ENCODE results near the gene EREG.
"Not testable (repeated sequence)": the region's sequence is repeated elsewhere in the genome, so short reads cannot be mapped to it uniquely, and the experiment has no call there.

Gene EREG

DNA sequence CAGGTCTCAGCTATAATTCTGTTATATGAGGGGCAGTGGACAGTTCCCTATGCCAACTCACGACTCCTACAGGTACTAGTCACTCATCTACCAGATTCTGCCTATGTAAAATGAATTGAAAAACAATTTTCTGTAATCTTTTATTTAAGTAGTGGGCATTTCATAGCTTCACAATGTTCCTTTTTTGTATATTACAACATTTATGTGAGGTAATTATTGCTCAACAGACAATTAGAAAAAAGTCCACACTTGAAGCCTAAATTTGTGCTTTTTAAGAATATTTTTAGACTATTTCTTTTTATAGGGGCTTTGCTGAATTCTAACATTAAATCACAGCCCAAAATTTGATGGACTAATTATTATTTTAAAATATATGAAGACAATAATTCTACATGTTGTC, 20.4 kb downstream of the EREG start:
- DNase-seq (ENCODE audit: low read depth, low spot score) = no peak
- H3K27ac ChIP-seq = peak overlapping the region; percentile 95

DNA sequence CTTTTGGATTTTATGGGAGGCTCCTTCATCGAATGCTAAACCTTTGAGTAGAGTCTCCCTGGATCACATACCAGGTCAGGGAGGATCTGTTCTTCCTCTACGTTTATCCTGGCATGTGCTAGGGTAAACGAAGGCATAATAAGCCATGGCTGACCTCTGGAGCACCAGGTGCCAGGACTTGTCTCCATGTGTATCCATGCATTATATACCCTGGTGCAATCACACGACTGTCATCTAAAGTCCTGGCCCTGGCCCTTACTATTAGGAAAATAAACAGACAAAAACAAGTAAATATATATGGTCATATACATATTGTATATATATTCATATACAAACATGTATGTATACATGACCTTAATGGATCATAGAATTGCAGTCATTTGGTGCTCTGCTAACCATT, 21.2 kb downstream of the EREG start:
- H3K27ac ChIP-seq = peak overlapping the region; percentile 95
- DNase-seq (ENCODE audit: low read depth, low spot score) = no peak

- no peak for DNase-seq (ENCODE audit: low read depth, low spot score)
- H3K27ac ChIP-seq = peak overlapping the region; percentile 95
Observed at GRCh38 chr4:74387790-74388189, 22.8 kb downstream of the EREG start.

DNA sequence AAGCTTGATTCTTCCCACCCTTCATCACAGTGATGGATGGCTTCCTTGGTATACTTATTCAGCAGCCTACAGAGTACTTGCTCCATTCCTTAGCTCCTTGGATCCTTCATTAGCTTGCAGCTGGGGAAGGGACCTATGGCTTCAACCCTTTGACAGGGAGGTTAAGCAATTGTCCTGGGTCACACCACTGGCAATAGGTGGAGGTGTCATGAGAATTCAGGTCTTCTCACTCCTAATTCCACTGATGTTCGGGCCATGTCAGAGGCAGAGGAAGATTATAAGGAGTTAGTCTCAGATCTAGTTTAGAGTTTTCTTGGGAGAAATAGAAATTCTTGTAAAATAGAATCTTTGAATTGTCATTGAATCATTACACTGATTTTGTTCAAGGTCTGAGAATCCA, 24.5 kb downstream of the EREG start:
- peak overlapping the region; percentile 76 for H3K27ac ChIP-seq
- DNase-seq (ENCODE audit: low read depth, low spot score) = no peak

DNA sequence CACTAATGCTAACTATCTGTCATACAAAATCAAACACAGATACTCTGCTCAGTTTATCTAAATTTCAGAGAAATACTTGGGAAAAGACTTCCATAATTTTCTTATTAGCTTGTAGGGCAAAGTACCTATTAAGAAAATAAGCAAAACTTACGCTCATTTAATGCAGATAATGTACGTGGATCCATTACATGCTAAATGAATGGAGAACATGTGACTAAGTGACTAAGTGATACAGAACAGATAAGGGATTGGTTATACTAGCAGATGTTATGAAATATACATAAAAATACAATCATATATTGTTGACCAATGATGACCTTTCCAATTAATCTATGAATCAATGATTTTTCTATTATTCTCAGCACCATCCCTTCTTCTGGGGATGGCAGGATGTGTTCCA, 25.7 kb downstream of the EREG start:
- no peak for DNase-seq (ENCODE audit: low read depth, low spot score)
- H3K27ac ChIP-seq = peak overlapping the region; percentile 76

GRCh38 chr4:74391346-74391745, 26.4 kb downstream of the EREG start:
- DNase-seq (ENCODE audit: low read depth, low spot score) = no peak
- H3K27ac ChIP-seq = peak overlapping the region; percentile 76

DNA sequence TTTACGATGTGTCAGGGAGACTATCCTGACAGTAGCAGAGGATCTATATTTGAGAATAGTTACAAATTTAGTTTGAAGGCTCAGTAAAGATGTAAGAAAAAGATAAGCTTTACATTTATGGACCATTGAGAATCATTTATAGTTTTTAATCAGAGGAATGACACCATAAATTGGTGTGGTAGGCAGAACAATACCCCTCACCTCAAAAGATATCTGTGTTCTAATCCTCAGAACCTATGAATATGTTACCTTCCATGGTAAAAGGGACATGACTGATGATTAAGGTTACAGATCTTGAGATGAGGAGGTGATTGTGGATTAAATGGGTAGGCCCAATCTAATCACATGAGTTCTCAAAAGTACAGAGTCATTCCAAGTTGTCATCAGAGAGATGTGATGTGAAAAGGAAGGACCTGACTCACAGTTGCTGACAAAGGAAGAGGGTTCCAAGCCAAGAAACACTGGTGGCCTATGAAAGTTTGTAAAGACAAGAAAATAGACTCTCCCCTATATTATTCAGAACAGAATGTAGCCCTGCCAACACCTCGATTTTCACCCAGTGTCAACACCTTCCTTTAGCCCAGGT, 27.0 kb downstream of the EREG start:
- no peak for DNase-seq (ENCODE audit: low read depth, low spot score)
- peak overlapping the region; percentile 76 for H3K27ac ChIP-seq

GRCh38 chr4:74394476-74395136, 29.7 kb downstream of the EREG start:
- no peak for DNase-seq (ENCODE audit: low read depth, low spot score)
- peak overlapping the region; percentile 54 for H3K27ac ChIP-seq

DNA sequence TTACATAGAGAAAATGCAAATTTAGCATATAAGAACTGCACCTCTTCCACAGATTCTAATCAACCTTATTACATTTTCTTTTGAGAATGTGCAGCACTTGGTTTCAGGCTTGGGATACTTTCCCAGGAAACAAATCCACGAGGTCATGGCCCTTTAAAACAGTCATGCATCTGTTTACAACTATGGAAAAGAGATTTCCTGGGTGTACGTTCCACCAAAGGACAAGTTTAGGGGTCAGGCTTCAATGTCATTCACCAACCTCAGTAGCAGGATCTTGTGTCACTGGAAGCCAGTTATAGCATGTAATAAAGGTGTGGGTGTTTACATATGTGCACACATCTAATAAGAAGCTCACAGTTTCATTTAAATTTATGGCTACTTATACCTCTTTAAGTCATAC, 30.7 kb downstream of the EREG start:
- DNase-seq (ENCODE audit: low read depth, low spot score) = no peak
- peak overlapping the region; percentile 54 for H3K27ac ChIP-seq

DNA sequence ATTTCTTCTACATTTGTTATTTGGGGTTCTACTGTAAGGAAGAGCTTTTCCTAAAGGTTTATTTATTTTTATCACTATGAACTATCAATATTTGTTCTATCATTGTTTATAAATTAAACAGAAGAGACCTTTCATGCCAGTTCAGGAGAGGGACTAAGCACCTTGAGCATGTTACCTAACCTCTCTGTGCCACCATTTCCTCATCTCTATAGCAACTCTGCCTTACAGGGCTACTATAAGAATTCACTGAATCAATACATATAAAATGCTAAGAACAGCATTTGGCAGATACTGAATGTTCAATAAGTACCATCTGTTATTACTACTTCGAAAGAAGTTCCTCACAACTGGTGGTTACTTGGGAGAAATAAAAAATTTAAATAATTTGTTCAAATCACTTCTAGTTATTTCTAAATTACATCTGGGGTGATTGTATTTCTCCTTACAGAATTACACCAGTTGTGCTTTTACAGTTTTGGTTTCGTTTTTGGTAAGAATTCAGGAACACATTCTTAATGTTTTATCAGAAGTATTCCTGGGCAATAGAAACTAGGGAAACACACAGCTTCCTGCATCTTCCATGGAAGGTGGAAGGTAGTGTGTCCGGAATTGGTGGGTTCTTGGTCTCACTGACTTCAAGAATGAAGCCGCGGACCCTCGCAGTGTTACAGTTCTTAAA, 32.9 kb downstream of the EREG start:
- no peak for DNase-seq (ENCODE audit: low read depth, low spot score)
- H3K27ac ChIP-seq = peak overlapping the region; percentile 71

DNA sequence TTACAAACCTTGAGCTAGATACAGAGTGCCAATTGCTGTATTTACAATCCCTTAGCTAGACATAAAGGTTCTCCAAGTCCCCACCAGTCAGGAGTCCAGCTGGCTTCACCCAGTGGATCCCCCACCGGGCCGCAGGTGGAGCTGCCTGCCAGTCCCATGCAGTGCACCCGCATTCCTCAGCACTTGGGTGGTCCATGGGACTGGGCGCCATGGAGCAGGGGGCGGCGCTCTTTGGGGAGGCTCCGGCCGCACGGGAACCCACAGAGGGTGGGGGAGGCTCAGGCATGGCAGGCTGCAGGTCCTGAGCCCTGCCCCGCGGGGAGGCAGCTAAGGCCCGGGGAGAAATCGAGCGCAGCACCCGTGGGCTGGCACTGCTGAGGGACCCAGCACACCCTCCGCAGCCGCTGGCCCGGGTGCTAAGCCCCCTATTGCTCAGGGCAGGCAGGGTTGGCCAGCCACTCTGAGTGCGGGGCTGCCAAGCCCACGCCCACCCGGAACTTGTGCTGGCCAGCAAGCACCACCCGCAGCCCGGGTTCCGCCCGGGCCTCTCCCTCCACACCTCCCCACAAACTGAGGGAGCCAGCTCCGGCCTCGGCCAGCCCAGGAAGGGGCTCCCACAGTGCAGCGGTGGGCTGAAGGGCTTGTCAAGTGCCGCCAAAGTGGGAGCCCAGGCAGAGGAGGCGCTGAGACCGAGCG, 34.1 kb downstream of the EREG start:
- DNase-seq (ENCODE audit: low read depth, low spot score); H3K27ac ChIP-seq: not testable (repeated sequence)

DNA sequence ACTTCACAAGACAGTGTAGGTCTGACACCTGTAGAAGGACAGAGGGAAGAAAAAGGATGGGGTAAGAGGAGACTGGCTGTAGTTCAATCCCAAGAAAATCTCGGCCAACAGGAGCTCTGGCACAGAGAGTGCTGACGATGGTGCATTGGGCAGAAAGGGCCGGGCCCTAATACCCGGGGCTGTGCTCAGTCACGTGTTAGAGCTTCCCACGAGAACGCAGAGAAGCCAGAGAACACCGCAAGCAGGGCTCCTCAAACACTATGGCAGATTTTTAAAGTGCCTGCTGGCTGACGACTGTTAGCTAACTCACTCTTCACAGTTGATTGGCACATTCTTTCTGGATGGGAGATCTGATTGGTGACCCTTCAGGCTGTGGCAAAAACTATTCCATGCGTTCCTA, 35.5 kb downstream of the EREG start:
- H3K27ac ChIP-seq = no peak overlapping the region
- no peak for DNase-seq (ENCODE audit: low read depth, low spot score)

GRCh38 chr4:74402692-74403456, 37.9 kb downstream of the EREG start:
- DNase-seq (ENCODE audit: low read depth, low spot score) = no peak
- no peak overlapping the region for H3K27ac ChIP-seq

DNA sequence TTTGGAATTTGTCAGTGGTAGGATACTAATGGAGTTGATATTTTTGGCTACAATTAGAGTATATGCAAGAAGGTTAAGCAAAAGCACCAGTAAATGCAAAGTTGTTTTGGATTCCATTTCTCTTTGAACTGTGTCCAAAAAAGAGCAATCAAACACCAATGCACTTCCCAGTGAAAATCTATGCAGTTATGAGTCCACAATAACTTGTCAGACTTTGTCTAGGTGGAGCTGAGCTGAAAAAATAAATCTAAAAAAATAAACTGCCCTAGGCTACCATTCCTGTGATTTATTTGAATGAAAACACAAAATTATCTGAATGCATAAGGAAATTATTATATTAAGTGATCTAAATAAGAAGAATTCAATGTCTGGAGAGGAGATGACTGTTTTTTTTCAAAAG, 42.9 kb downstream of the EREG start:
- no peak for DNase-seq (ENCODE audit: low read depth, low spot score)
- H3K27ac ChIP-seq = peak overlapping the region; percentile 100

GRCh38 chr4:74408639-74409038, 43.7 kb downstream of the EREG start:
- peak overlapping the region; percentile 100 for H3K27ac ChIP-seq
- peak; percentile 74 for DNase-seq (ENCODE audit: low read depth, low spot score)

DNA sequence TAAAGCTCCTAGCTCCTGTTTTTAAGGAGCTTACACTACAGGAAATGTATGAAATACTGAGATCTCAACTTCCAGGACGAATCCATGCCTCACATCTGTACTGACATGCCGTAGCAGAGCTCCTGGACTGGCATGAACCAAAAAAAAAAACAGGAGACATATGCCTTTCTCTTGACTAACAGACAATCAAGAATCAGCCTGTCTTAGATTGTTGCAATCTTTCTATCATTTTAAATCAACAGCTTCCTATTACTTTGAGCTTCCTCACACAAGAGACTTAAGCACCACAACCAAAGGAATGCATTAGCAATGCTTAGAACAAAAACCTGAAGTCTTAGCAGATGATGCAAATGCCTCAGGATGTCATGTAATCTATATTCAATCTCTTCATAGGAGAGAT, 45.3 kb downstream of the EREG start:
- H3K27ac ChIP-seq = peak overlapping the region; percentile 100
- peak; percentile 96 for DNase-seq (ENCODE audit: low read depth, low spot score)

- DNase-seq (ENCODE audit: low read depth, low spot score) = no peak
- peak overlapping the region; percentile 100 for H3K27ac ChIP-seq
Observed at GRCh38 chr4:74412225-74412624, 47.3 kb downstream of the EREG start.

GRCh38 chr4:74413265-74413664, 48.3 kb downstream of the EREG start:
- DNase-seq (ENCODE audit: low read depth, low spot score) = no peak
- peak overlapping the region; percentile 100 for H3K27ac ChIP-seq

DNA sequence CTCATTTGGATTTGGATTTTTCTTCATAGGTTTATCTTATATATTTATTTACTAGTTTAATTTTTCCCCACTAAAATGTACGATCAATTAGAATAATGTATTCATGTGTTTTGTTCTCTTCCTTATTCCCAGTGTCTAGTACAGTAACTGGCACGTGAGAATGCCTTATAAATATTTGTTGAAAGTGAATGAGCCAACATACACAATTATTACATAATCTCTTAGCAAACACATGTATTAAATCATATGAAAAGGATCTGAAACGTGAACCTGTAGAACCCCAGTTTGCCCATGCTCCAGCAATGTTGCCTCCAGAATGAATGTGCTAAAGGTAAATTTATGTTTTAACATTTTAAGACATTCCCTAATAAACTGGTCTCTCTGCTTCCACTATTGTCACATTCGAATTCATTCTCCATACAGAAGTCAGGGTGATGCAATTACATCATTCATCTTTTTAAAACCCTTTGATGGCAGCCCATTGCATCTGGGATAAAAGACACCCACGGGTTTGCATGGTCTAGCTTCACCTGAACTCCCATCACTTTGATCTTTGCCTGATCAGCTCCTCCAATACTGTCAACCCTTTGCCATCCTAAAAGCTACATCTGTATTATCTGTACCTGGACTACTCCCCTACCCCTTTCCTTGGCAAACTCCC, 49.3 kb downstream of the EREG start:
- no peak for DNase-seq (ENCODE audit: low read depth, low spot score)
- peak overlapping the region; percentile 100 for H3K27ac ChIP-seq
